HCT116 (cell line): ENCODE results near the gene CABP1. TPM values are rescaled to one million over a fixed set of nuclear protein-coding genes. Genes with fewer than 3 reads are reported as not detected.

Experiments used
- ATAC-seq: fragments of 200-7000 bp; cut with Tn5 transposase; 2 replicates; pipeline ENCODE4 v1.9.1; 2020; ENCODE audit warnings: mild to moderate bottlenecking, moderate library complexity
- BruUV-seq: library from RNA; stranded (reverse); fragments of 400-500 nt; replicated peaks from 2 replicates; lab custom pipeline; 2021; lab: Mats Ljungman, UMichigan
- CTCF ChIA-PET: fragments of 300-600 bp; sonication (Branson Sonifier 250); formaldehyde crosslinking; loops from one replicate; lab custom pipeline; 2021; ENCODE audit warnings: antibody characterized with exemption; lab: Charles Lee
- POLR2A ChIA-PET: fragments of 300-600, 350-600 bp; sonication (Branson Sonifier 250); formaldehyde crosslinking; loops from one replicate; lab custom pipeline; 2021; ENCODE audit warnings: antibody characterized with exemption; lab: Charles Lee
- RAD21 ChIA-PET, 2 experiments: fragments of 300-600 bp; sonication (Branson Sonifier 250); formaldehyde crosslinking; loops; one replicate each; lab custom pipeline; 2023; ENCODE audit warnings: low total read pairs in 2 of 2; ENCODE audit not compliant: uncharacterized antibody in 2 of 2, unreplicated experiment in 2 of 2, low non-redundant PET in 1 of 2; lab: Charles Lee
- DNase-seq: peaks from one replicate; pipeline ENCODE4 v3.0.0-alpha.2; 2010; ENCODE audit warnings: low read depth, low spot score
- H2AFZ ChIP-seq: fragments of 200-600 bp; shearing (Covaris generic), sonication (generic); 2 replicates; pipeline ENCODE4 v1.6.1; 2017; ENCODE audit warnings: low read depth, mixed run types, mixed read lengths, antibody characterized with exemption, low read length; ENCODE audit not compliant: poor library complexity, severe bottlenecking
- H3K27ac ChIP-seq: 2 replicates; pipeline ENCODE4 v1.5.1; 2012; ENCODE audit warnings: low read depth, low read length
- H3K27me3 ChIP-seq: fragments of 200-600 bp; sonication (generic); 2 replicates; pipeline ENCODE4 v1.6.1; 2016; ENCODE audit warnings: mixed run types, low read length, mixed read lengths; ENCODE audit not compliant: insufficient read depth
- H3K36me3 ChIP-seq, 2 experiments: fragments of 200-500 bp in 1 of 2; fragments of 200-600 bp in 1 of 2; sonication (Bioruptor generic) in 1 of 2; sonication (generic) in 1 of 2; 2 replicates each; pipeline versions ENCODE4 v1.5.1 to v1.6.1; 2014 to 2016; ENCODE audit warnings: low read length in 2 of 2, inconsistent platforms in 1 of 2, mixed read lengths in 1 of 2, mixed run types in 1 of 2; ENCODE audit not compliant: insufficient read depth in 2 of 2, control insufficient read depth in 1 of 2
- H3K4me1 ChIP-seq, 2 experiments: fragments of 200-600 bp in 1 of 2; sonication (generic) in 1 of 2; 2 replicates each; pipeline versions ENCODE4 v1.5.1 to v1.6.1; 2012 to 2017; ENCODE audit warnings: low read length in 2 of 2, inconsistent platforms in 1 of 2, mild to moderate bottlenecking in 1 of 2, mixed read lengths in 1 of 2, mixed run types in 1 of 2, moderate library complexity in 1 of 2; ENCODE audit not compliant: insufficient read depth in 2 of 2, control insufficient read depth in 1 of 2
- H3K4me2 ChIP-seq: fragments of 200-600 bp; sonication (generic); 2 replicates; pipeline ENCODE4 v1.6.1; 2017; ENCODE audit warnings: mixed run types, low read length, mixed read lengths
- H3K4me3 ChIP-seq, 2 experiments: fragments of 200-600 bp in 1 of 2; sonication (generic) in 1 of 2; replicated peaks in 1 of 2; 2 replicates each; pipeline ENCODE4 v1.5.1; 2011 to 2016; ENCODE audit warnings: low read length in 2 of 2, control low read depth in 1 of 2, low read depth in 1 of 2, mild to moderate bottlenecking in 1 of 2, mixed read lengths in 1 of 2, mixed run types in 1 of 2
- H3K79me2 ChIP-seq: fragments of 200-600 bp; sonication (generic); 2 replicates; pipeline ENCODE4 v1.6.1; 2017; ENCODE audit warnings: mild to moderate bottlenecking, mixed run types, low read length, moderate library complexity, mixed read lengths; ENCODE audit not compliant: insufficient read depth
- H3K9ac ChIP-seq: fragments of 200-600 bp; sonication (generic); 2 replicates; pipeline ENCODE4 v1.6.1; 2016; ENCODE audit warnings: low read length, mixed read lengths
- H3K9me2 ChIP-seq: fragments of 200-600 bp; sonication (generic), shearing (Covaris generic); 2 replicates; pipeline ENCODE4 v1.6.1; 2017; ENCODE audit warnings: mixed run types, mild to moderate bottlenecking, moderate library complexity; ENCODE audit not compliant: insufficient read depth
- H3K9me3 ChIP-seq, 2 experiments: fragments of 200-500 bp in 1 of 2; fragments of 200-600 bp in 1 of 2; sonication (Bioruptor generic) in 1 of 2; sonication (generic) in 1 of 2; 2 replicates each; pipeline ENCODE4 v1.6.1; 2014 to 2017; ENCODE audit warnings: low read length in 2 of 2, mixed read lengths in 2 of 2, inconsistent platforms in 1 of 2, low read depth in 1 of 2, mild to moderate bottlenecking in 1 of 2, mixed run types in 1 of 2, moderate library complexity in 1 of 2; ENCODE audit not compliant: control insufficient read depth in 1 of 2, insufficient read depth in 1 of 2
- H4K20me1 ChIP-seq: fragments of 200-600 bp; sonication (generic), shearing (Covaris generic); 2 replicates; pipeline ENCODE4 v1.6.1; 2017; ENCODE audit warnings: mixed run types, mild to moderate bottlenecking, moderate library complexity; ENCODE audit not compliant: insufficient read depth
- CEBPB ChIP-seq: IDR thresholded peaks from 2 replicates; pipeline ENCODE4 v1.6.1; 2012; ENCODE audit warnings: low read depth
- EGR1 ChIP-seq: IDR thresholded peaks from 2 replicates; pipeline ENCODE4 v1.6.1; 2012; ENCODE audit warnings: low read depth
- JUND ChIP-seq: IDR thresholded peaks from 2 replicates; pipeline ENCODE4 v1.6.1; 2012
- MAX ChIP-seq: IDR thresholded peaks from 2 replicates; pipeline ENCODE4 v1.6.1; 2012
- POLR2A ChIP-seq: IDR thresholded peaks from 2 replicates; pipeline ENCODE4 v1.7.0; 2011; ENCODE audit warnings: borderline replicate concordance; ENCODE audit not compliant: insufficient read depth, insufficient read length; ENCODE audit errors: extremely low read depth
- POLR2AphosphoS5 ChIP-seq: IDR thresholded peaks from 2 replicates; pipeline ENCODE4 v1.6.1; 2011; ENCODE audit warnings: mild to moderate bottlenecking, low read depth, low read length, moderate library complexity
- RAD21 ChIP-seq: IDR thresholded peaks from 2 replicates; pipeline ENCODE4 v1.6.1; 2012; ENCODE audit warnings: low read depth, mild to moderate bottlenecking
- SIN3A ChIP-seq: IDR thresholded peaks from 2 replicates; pipeline ENCODE4 v1.6.1; 2012; ENCODE audit warnings: low read depth
- SRF ChIP-seq: IDR thresholded peaks from 2 replicates; pipeline ENCODE4 v1.6.1; 2012; ENCODE audit warnings: low read depth
- TCF7L2 ChIP-seq: IDR thresholded peaks from 2 replicates; pipeline ENCODE4 v1.7.0; 2011; ENCODE audit warnings: borderline replicate concordance, inconsistent platforms; ENCODE audit not compliant: insufficient read depth, insufficient read length; ENCODE audit errors: extremely low read depth
- YY1 ChIP-seq: IDR thresholded peaks from 2 replicates; pipeline ENCODE4 v1.6.1; 2011; ENCODE audit warnings: low read length, low read depth, moderate library complexity, mild to moderate bottlenecking; ENCODE audit not compliant: insufficient replicate concordance; ENCODE audit errors: extremely low read depth
- ZFX ChIP-seq: fragments of 450-650 bp; IDR thresholded peaks from 2 replicates; pipeline ENCODE4 v1.6.1; 2017
- intact Hi-C: fragments of 100-400 bp; cut with micrococcal nuclease; formaldehyde crosslinking; loops from 2 replicates; pipeline ENCODE4 v1.10.0; 2022
- total RNA-seq: library from RNA; stranded (reverse); gene quantifications from one replicate; pipeline ENCODE4 v1.2.1, GENCODE V29; 2021; ENCODE audit not compliant: unreplicated experiment

CABP1 gene
- total RNA-seq, 1 experiment from 2014 or later = 0.84 TPM

GRCh38 chr12:120687578-120688289 is 47.3 kb downstream of the CABP1 start:
- peak overlapping the region; percentile 86 for H3K27ac ChIP-seq
- H4K20me1 ChIP-seq = peaks cover 4% of the 10 kb centered on the region; the same call in 1 of the 2 replicates
- ChIA-PET POLR2A (interaction anchor here (1.6 to 1.7 kb wide), 2 partner anchors 9 to 10 kb away, joined by 3 read pairs; no protein-coding TSS in a partner anchor), CTCF (interaction anchor here (1.5 kb wide), 1 partner anchor 106 kb away, joined by 4 read pairs; the partner anchor contains the start of gene POP5), RAD21 (interaction anchor here in 1 of 2 experiments (1.0 kb wide), 1 partner anchor 18 kb away, joined by 3 read pairs; no protein-coding TSS in a partner anchor)
- H2AFZ ChIP-seq = no peak overlapping the region
- DNase-seq (no peak), ATAC-seq (no peak)
- peak overlapping the region; percentile 97 for H3K9ac ChIP-seq
- H3K36me3 ChIP-seq = 0 out of 4 replicates have a peak, but pooled peaks cover 0 to 7% of the 10 kb centered on the region in 2 experiments
- no TSS peak for BruUV-seq
- no peaks in the 10 kb centered on the region for H3K9me2 ChIP-seq
- H3K4me2 ChIP-seq = peak overlapping the region; percentile 94
- H3K27me3 ChIP-seq = no peaks in the 10 kb centered on the region
- H3K9me3 ChIP-seq = no peaks in the 10 kb centered on the region
- H3K4me3 ChIP-seq = peak overlapping the region; percentile 84 to 92
- H3K4me1 ChIP-seq = peaks cover 22 to 26% of the 10 kb centered on the region in 2 experiments
- intact Hi-C loops = no loop called here
- TF ChIP-seq ZFX = peak; percentile 67
- no peak for TF ChIP-seq EGR1
- no peak for TF ChIP-seq YY1
- H3K79me2 ChIP-seq = peaks cover 58% of the 10 kb centered on the region

GRCh38 chr12:120688527-120689071 is 48.2 kb downstream of the CABP1 start:
- no peak for DNase-seq
- peaks cover 22 to 26% of the 10 kb centered on the region in 2 experiments for H3K4me1 ChIP-seq
- H3K27me3 ChIP-seq = no peaks in the 10 kb centered on the region
- no peaks in the 10 kb centered on the region for H3K9me2 ChIP-seq
- H2AFZ ChIP-seq = no peak overlapping the region
- peaks cover 4% of the 10 kb centered on the region; the same call in 1 of the 2 replicates for H4K20me1 ChIP-seq
- TF ChIP-seq POLR2A = no peak
- TF ChIP-seq SIN3A = no peak
- TF ChIP-seq EGR1 = no peak
- TF ChIP-seq CEBPB = no peak
- no peak for TF ChIP-seq TCF7L2
- no peak for TF ChIP-seq POLR2AphosphoS5
- no peak for TF ChIP-seq JUND
- TF ChIP-seq ZFX = no peak
- TF ChIP-seq SRF = no peak
- TF ChIP-seq RAD21 = no peak
- TF ChIP-seq MAX = no peak
- no peak for TF ChIP-seq YY1
- H3K36me3 ChIP-seq = peaks cover 2 to 13% of the 10 kb centered on the region in 2 experiments; a peak in 2 of 4 replicates
- ChIA-PET POLR2A (interaction anchor here (1.6 kb wide), 1 partner anchor 10 kb away, joined by 3 read pairs; no protein-coding TSS in a partner anchor), RAD21 (interaction anchor here in 1 of 2 experiments (1.0 kb wide), 1 partner anchor 17 kb away, joined by 3 read pairs; no protein-coding TSS in a partner anchor), CTCF (no interaction called here)
- ATAC-seq = no peak
- H3K9ac ChIP-seq = peak overlapping the region; percentile 97
- peak overlapping the region; percentile 84 to 92 for H3K4me3 ChIP-seq
- intact Hi-C loops = no loop called here
- H3K79me2 ChIP-seq = peaks cover 66% of the 10 kb centered on the region
- BruUV-seq = TSS peak; percentile 56
- no peaks in the 10 kb centered on the region for H3K9me3 ChIP-seq
- peak overlapping the region; percentile 94 for H3K4me2 ChIP-seq
- H3K27ac ChIP-seq = no peak overlapping the region
